ENCODE data around the gene ATXN1L.
"Not testable (repeated sequence)": the region's sequence is repeated elsewhere in the genome, so short reads cannot be mapped to it uniquely, and the experiment has no call there.

DNA sequence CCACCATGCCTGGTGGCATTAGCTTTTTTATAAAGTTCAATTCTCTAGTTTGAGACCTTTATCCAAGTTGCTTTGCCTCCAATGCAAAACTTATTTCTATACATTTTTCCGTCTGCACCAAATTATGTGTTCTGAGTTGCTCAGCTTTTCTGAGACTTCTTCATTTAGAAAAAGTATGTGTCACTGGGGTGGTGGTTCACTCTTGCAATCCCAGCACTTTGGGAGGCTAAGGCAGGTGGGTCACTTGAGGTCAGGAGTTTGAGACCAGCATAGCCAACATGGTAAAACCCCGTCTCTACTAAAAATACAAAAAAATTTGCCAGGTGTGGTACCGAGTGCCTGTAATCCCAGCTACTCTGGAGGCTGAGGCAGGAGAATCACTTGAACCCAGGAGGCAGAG is 14.1 kb upstream of the ATXN1L start:
- TF ChIP-seq YY1 (IDR thresholded peaks at IDR 0.05; ENCODE audit: insufficient read depth, insufficient read length); SUZ12 (IDR thresholded peaks at IDR 0.05; ENCODE audit: extremely low read depth, insufficient read depth, insufficient read length): not testable (repeated sequence)
